ENCODE results near the gene RABGAP1L.

RABGAP1L gene

GRCh38 chr1:174996476-174996875 lies 837.2 kb downstream of the RABGAP1L start:
- Histone ChIP-seq H3K27me3 (ENCODE audit: insufficient read depth, low read length) (no peaks in the 10 kb centered on the region), H3K4me3 (ENCODE audit: low read length) (no peak overlapping the region), H3K4me1 (ENCODE audit: insufficient read depth, low read length) (peaks cover 12% of the 10 kb centered on the region), H3K36me3 (ENCODE audit: insufficient read depth, low read length) (no peaks in the 10 kb centered on the region), H3K9me3 (ENCODE audit: low read length) (no peaks in the 10 kb centered on the region), H2AFZ (ENCODE audit: low read depth, low read length) (no peak overlapping the region)

DNA sequence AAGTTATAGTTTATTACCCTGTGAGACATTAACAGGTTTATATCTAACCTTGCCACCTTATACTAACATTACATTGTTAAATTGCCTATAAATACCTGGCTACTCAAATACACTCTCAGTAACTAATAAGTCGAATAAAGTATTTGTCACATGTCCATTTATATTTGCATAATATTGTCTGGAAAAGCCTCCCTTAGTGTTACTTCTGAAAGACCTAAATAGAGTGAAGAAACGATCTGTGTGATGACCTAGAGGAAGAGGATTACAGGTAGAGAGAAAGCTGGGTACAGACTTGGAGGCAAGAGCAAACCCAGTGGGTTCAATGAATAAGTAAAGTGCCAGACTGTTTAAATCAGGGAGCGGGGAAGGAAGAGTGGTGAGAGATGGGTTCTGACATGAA lies 837.7 kb downstream of the RABGAP1L start:
- Histone ChIP-seq H3K9me3 (ENCODE audit: low read length) (no peaks in the 10 kb centered on the region), H3K27me3 (ENCODE audit: insufficient read depth, low read length) (no peaks in the 10 kb centered on the region), H2AFZ (ENCODE audit: low read depth, low read length) (no peak overlapping the region), H3K36me3 (ENCODE audit: insufficient read depth, low read length) (no peaks in the 10 kb centered on the region), H3K4me1 (ENCODE audit: insufficient read depth, low read length) (peaks cover 13% of the 10 kb centered on the region), H3K4me3 (ENCODE audit: low read length) (no peak overlapping the region)

GRCh38 chr1:174998569-174999215 lies 839.4 kb downstream of the RABGAP1L start:
- H2AFZ ChIP-seq (ENCODE audit: low read depth, low read length): peak overlapping the region; percentile 77
- H3K27me3 ChIP-seq (ENCODE audit: insufficient read depth, low read length): no peaks in the 10 kb centered on the region
- no peaks in the 10 kb centered on the region for H3K36me3 ChIP-seq (ENCODE audit: insufficient read depth, low read length)
- peak overlapping the region; percentile 81 for H3K4me3 ChIP-seq (ENCODE audit: low read length)
- H3K9me3 ChIP-seq (ENCODE audit: low read length): no peaks in the 10 kb centered on the region
- peaks cover 13% of the 10 kb centered on the region for H3K4me1 ChIP-seq (ENCODE audit: insufficient read depth, low read length)

DNA sequence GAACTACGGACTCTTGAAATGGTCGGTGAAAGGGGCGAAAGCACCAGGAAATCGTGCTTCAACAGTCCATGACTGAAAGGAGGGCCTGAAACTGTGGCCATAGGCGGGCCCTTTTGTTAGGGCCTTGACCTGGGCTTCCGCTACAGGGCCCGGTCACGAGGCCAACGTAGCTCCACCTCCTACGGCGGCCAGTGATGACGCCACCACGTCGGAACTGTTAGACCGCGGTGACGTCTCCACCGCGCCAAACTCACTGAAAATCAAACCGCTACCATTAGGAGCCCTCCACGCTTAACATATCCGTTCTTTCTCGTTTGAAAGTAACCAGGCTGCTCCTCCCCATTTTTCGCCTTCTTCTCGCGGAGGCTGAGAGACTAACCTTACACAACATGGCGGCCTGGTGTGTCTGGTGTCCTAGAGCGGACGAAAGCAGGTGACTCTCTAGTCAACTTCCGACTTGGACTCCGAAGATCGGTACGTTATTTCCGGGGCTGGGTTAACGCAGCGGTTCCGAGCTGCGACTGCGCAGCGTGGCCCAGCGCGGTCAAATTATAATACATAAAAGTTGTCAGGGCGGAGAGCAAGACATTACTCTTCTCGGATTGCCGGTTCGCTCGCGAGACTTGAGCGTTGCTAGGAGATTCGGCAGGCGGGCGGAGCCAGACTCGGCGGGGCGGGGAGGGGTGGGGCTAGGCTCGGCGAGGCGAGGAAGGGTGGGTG lies 840.1 kb downstream of the RABGAP1L start:
- Histone ChIP-seq H3K27me3 (ENCODE audit: insufficient read depth, low read length) (no peaks in the 10 kb centered on the region), H3K4me3 (ENCODE audit: low read length) (peak overlapping the region; percentile 81), H3K36me3 (ENCODE audit: insufficient read depth, low read length) (no peaks in the 10 kb centered on the region), H2AFZ (ENCODE audit: low read depth, low read length) (peak overlapping the region; percentile 77), H3K4me1 (ENCODE audit: insufficient read depth, low read length) (peaks cover 13% of the 10 kb centered on the region), H3K9me3 (ENCODE audit: low read length) (no peaks in the 10 kb centered on the region)

DNA sequence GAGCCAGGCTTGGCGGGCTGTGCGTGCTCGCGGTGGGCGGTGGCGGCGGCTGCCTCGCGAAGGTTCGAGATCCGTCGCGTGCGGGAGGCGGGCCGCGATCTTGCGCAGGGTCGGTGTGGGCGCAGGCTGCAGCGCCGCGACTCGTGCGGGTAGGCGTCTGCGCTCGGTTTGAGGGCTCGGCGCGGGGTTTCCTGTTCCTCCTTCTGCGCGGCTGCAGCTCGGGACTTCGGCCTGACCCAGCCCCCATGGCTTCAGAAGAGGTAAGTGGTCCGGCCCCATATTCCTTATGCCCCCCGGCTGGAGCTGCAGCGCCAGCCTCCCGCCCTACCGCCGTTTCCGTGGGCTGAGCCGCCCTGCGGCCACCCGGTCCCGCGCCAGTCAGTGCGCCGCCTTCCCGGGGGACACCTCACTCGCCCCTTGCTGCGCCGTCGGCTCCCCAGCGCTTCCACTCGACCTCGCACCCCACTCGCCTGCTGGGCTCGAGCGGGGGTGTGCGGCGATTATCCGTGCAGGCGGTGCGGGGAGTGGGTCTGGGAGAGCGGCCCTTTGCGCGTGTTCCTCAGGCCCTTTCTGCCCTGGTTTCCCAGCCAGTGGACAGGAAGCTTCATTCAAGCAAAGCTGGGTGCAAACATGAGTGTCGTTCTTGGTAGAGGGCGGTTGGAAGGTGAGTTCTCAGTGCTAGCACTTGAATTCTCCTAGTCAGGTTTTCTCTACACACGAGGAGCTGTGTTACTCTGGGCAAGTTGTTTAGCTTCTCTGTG lies 840.8 kb downstream of the RABGAP1L start, which contains the start of gene CACYBP:
CACYBP (plus strand) TSS at position 12 of the 761 bp plus-strand sequence; CDS start at position 246, 234 bp downstream.
- H3K27me3 ChIP-seq (ENCODE audit: insufficient read depth, low read length): no peaks in the 10 kb centered on the region
- H3K36me3 ChIP-seq (ENCODE audit: insufficient read depth, low read length): peaks cover 3% of the 10 kb centered on the region
- H3K4me3 ChIP-seq (ENCODE audit: low read length): peak within 1 kb of the TSS; percentile 81
- peak within 1 kb of the TSS; percentile 77 for H2AFZ ChIP-seq (ENCODE audit: low read depth, low read length)
- H3K4me1 ChIP-seq (ENCODE audit: insufficient read depth, low read length): peaks cover 13% of the 10 kb centered on the region
- no peaks in the 10 kb centered on the region for H3K9me3 ChIP-seq (ENCODE audit: low read length)

- Histone ChIP-seq H2AFZ (ENCODE audit: low read depth, low read length) (no peak overlapping the region), H3K27me3 (ENCODE audit: insufficient read depth, low read length) (no peaks in the 10 kb centered on the region), H3K9me3 (ENCODE audit: low read length) (no peaks in the 10 kb centered on the region), H3K4me1 (ENCODE audit: insufficient read depth, low read length) (peaks cover 13% of the 10 kb centered on the region), H3K36me3 (ENCODE audit: insufficient read depth, low read length) (peaks cover 9% of the 10 kb centered on the region), H3K4me3 (ENCODE audit: low read length) (peak overlapping the region; percentile 81)
Measured at GRCh38 chr1:175000697-175001187, 841.4 kb downstream of the RABGAP1L start.

GRCh38 chr1:175002910-175003517 lies 843.7 kb downstream of the RABGAP1L start:
- Histone ChIP-seq H3K4me3 (ENCODE audit: low read length) (no peak overlapping the region), H2AFZ (ENCODE audit: low read depth, low read length) (no peak overlapping the region), H3K27me3 (ENCODE audit: insufficient read depth, low read length) (no peaks in the 10 kb centered on the region), H3K9me3 (ENCODE audit: low read length) (no peaks in the 10 kb centered on the region), H3K4me1 (ENCODE audit: insufficient read depth, low read length) (peaks cover 10% of the 10 kb centered on the region), H3K36me3 (ENCODE audit: insufficient read depth, low read length) (peaks cover 30% of the 10 kb centered on the region)

DNA sequence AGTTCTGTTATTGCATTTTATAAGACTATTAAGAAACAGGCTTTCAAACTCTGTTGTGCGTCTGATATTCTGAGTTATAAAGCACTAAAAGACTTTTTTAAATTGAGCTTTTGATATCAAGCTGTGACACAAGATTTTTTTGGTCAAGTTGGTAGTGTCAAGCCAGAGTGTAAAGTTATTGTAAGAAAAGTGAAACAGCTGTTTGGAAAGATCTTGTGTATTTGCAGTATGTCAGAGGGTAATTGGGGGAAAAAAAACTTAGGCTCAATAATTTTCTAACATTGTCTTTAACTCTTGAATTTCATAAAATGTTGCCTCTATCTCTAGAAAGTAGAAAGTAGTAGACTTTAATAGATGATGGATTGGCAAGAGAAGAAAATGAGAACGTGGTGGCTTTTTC lies 844.2 kb downstream of the RABGAP1L start:
- no peak overlapping the region for H2AFZ ChIP-seq (ENCODE audit: low read depth, low read length)
- H3K9me3 ChIP-seq (ENCODE audit: low read length): no peaks in the 10 kb centered on the region
- peaks cover 35% of the 10 kb centered on the region for H3K36me3 ChIP-seq (ENCODE audit: insufficient read depth, low read length)
- peaks cover 8% of the 10 kb centered on the region for H3K4me1 ChIP-seq (ENCODE audit: insufficient read depth, low read length)
- no peaks in the 10 kb centered on the region for H3K27me3 ChIP-seq (ENCODE audit: insufficient read depth, low read length)
- H3K4me3 ChIP-seq (ENCODE audit: low read length): no peak overlapping the region

DNA sequence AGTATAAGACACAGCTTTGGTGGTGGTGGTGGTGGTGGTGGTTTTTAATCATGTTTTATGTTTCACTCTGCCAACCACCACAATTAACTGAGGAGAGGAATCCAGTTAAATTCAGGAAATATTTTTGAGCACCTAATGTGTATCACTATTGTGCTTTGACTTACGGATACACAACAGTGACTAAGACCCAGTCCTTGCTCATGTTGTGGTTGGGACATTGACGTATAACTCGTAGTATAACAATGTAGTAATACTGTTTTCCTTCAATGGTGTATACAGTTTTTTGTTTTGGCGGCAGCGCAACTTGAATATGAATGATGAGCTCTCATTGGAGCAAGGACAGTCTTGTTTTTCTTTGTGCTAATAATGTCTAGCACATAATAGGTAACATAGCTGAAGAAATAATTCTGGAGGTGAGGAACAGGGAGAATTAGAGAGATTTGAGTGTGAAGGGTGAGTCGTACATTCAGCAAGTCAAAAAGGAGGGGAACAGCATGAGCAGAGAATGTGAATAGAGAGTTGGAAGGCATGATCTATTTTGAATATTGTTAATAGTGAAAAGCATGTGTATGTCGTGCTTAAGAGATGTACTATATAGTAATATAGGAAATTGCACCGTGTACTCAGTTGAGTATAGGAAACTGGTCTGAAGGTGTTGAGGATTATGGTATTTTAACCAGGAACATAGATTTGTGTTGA lies 845.9 kb downstream of the RABGAP1L start:
- no peaks in the 10 kb centered on the region for H3K27me3 ChIP-seq (ENCODE audit: insufficient read depth, low read length)
- H3K9me3 ChIP-seq (ENCODE audit: low read length): no peaks in the 10 kb centered on the region
- no peak overlapping the region for H3K4me3 ChIP-seq (ENCODE audit: low read length)
- H3K36me3 ChIP-seq (ENCODE audit: insufficient read depth, low read length): peaks cover 50% of the 10 kb centered on the region
- H3K4me1 ChIP-seq (ENCODE audit: insufficient read depth, low read length): peaks cover 8% of the 10 kb centered on the region
- no peak overlapping the region for H2AFZ ChIP-seq (ENCODE audit: low read depth, low read length)

DNA sequence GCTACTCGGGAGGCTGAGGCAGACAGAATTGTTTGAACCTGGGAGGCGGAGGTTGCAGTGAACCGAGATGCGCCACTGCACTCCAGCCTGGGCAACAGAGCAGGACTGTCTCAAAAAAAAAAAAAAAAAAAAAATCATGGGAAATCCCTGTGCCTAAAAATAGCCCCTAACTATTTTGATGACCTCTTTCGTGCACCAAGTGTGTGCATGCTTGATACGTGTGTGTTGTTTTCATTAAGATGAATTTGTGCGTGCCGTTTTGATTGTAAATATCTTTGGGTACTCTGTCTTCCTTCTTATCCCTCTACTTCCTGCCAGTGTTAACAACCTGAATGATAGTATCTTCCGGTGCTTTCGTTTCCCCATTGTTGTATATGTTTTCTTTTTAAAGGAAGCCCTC lies 850.2 kb downstream of the RABGAP1L start:
- Histone ChIP-seq H3K4me1 (ENCODE audit: insufficient read depth, low read length) (no peaks in the 10 kb centered on the region), H3K27me3 (ENCODE audit: insufficient read depth, low read length) (no peaks in the 10 kb centered on the region), H3K4me3 (ENCODE audit: low read length) (no peak overlapping the region), H2AFZ (ENCODE audit: low read depth, low read length) (no peak overlapping the region), H3K9me3 (ENCODE audit: low read length) (no peaks in the 10 kb centered on the region), H3K36me3 (ENCODE audit: insufficient read depth, low read length) (peaks cover 92% of the 10 kb centered on the region)

GRCh38 chr1:175013445-175013844 lies 854.1 kb downstream of the RABGAP1L start:
- peaks cover 90% of the 10 kb centered on the region for H3K36me3 ChIP-seq (ENCODE audit: insufficient read depth, low read length)
- no peaks in the 10 kb centered on the region for H3K9me3 ChIP-seq (ENCODE audit: low read length)
- H3K4me1 ChIP-seq (ENCODE audit: insufficient read depth, low read length): no peaks in the 10 kb centered on the region
- H3K4me3 ChIP-seq (ENCODE audit: low read length): no peak overlapping the region
- no peak overlapping the region for H2AFZ ChIP-seq (ENCODE audit: low read depth, low read length)
- H3K27me3 ChIP-seq (ENCODE audit: insufficient read depth, low read length): no peaks in the 10 kb centered on the region

GRCh38 chr1:175015243-175015642 lies 855.9 kb downstream of the RABGAP1L start:
- Histone ChIP-seq H2AFZ (ENCODE audit: low read depth, low read length) (no peak overlapping the region), H3K4me3 (ENCODE audit: low read length) (no peak overlapping the region), H3K9me3 (ENCODE audit: low read length) (no peaks in the 10 kb centered on the region), H3K36me3 (ENCODE audit: insufficient read depth, low read length) (peaks cover 78% of the 10 kb centered on the region), H3K4me1 (ENCODE audit: insufficient read depth, low read length) (peaks cover 7% of the 10 kb centered on the region), H3K27me3 (ENCODE audit: insufficient read depth, low read length) (no peaks in the 10 kb centered on the region)

Measured in neuron (in vitro differentiated cells).